ENCODE data around the gene HMG20A.

- no peak for TF ChIP-seq CTCF (IDR thresholded peaks at IDR 0.05)
- no peak for TF ChIP-seq POLR2A (IDR thresholded peaks at IDR 0.05)
Observed at GRCh38 chr15:77456746-77457145, 36.1 kb downstream of the HMG20A start.

Data from Peyer's patch (tissue), 4 donors.